Sigmoid colon (tissue), 4 donors: ENCODE data around the gene TMEM167B.
A peak's percentile ranks its signal among the peaks of the same experiment; 100 is the strongest.

Experiments used
- POLR2A ChIP-seq, 2 donors: fragments of 450-650 bp; IDR thresholded peaks; one replicate each; pipeline ENCODE4 v1.6.1; 2016; ENCODE audit warnings: antibody characterized with exemption in 2 of 2, mild to moderate bottlenecking in 2 of 2, moderate library complexity in 2 of 2
- POLR2AphosphoS5 ChIP-seq, 4 donors: sonication (generic); formaldehyde crosslinking; IDR thresholded peaks; one replicate each; pipeline ENCODE4 v1.6.1; 2017; ENCODE audit warnings: antibody characterized with exemption in 4 of 4
- TF ChIP-seq, protein P1 (sequence below), 4 experiments: fragments of 450-650 bp in 3 of 4; fragments of 200-600 bp in 1 of 4; IDR thresholded peaks; one replicate each; pipeline ENCODE4 v1.5.1; 2016 to 2019; ENCODE audit warnings: antibody characterized with exemption in 4 of 4, mild to moderate bottlenecking in 3 of 4, moderate library complexity in 2 of 4

- TF ChIP-seq, protein P1, sequence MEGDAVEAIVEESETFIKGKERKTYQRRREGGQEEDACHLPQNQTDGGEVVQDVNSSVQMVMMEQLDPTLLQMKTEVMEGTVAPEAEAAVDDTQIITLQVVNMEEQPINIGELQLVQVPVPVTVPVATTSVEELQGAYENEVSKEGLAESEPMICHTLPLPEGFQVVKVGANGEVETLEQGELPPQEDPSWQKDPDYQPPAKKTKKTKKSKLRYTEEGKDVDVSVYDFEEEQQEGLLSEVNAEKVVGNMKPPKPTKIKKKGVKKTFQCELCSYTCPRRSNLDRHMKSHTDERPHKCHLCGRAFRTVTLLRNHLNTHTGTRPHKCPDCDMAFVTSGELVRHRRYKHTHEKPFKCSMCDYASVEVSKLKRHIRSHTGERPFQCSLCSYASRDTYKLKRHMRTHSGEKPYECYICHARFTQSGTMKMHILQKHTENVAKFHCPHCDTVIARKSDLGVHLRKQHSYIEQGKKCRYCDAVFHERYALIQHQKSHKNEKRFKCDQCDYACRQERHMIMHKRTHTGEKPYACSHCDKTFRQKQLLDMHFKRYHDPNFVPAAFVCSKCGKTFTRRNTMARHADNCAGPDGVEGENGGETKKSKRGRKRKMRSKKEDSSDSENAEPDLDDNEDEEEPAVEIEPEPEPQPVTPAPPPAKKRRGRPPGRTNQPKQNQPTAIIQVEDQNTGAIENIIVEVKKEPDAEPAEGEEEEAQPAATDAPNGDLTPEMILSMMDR (IDR thresholded peaks at IDR 0.05), result peak in 3 of 4 experiments; percentile 41 to 53 (median 51)
- TF ChIP-seq POLR2A (IDR thresholded peaks at IDR 0.05), result no peak
- TF ChIP-seq POLR2AphosphoS5 (IDR thresholded peaks at IDR 0.05), result peak in 2 of 4 donors; percentile 20 to 46
Measured at GRCh38 chr1:109089242-109090015, 1.1 kb upstream of the TMEM167B start.
